NCI-H2171 treated with DMSO at 0.1 percent for 48 hours (cell line): ENCODE results near the gene RASSF3.

ENCODE experiments used
- DNase-seq: peaks from one replicate; lab custom pipeline; 2025; lab: John Stamatoyannopoulos, UW

Gene RASSF3

GRCh38 chr12:64729909-64730587, 119.8 kb downstream of the RASSF3 start:
- DNase-seq = no peak

DNA sequence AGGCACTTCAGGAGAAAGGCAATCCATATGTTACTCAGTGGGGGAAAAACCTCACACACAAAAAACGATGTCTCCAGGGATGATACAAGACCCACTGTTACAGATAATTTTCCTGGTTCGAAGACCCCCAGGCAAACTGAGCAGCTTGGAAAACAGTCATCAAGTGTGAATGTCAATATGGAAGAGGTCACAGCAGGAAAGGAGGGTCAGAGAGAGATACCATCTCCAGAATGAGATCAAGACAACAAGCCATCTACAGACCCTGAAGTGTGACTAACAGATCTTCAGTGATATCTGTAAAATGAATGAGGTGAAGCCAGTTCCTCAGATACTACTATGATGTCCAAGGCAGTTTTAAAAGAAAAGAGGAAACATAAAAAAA, 120.3 kb downstream of the RASSF3 start:
- DNase-seq = peak; percentile 96

GRCh38 chr12:64731683-64732082, 121.4 kb downstream of the RASSF3 start:
- DNase-seq = no peak

DNA sequence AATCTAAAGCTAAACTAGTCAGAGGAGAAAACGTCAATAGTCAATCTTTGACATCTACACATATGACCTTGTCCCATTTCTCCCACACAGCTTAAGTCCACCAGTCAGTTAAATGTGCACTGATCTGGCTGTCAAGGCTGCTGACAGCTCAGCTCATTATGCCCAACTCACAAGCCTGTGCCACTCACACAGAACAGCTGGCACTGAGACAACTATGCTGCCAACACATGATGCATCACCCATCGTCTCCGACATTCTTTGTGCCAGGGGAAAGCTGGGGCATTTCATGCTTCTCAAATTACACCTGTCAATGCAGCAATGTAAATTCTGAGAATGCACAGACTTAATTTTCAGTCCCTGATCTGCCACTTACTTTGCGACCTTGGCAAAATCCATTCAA, 123.6 kb downstream of the RASSF3 start:
- DNase-seq = peak; percentile 83

DNA sequence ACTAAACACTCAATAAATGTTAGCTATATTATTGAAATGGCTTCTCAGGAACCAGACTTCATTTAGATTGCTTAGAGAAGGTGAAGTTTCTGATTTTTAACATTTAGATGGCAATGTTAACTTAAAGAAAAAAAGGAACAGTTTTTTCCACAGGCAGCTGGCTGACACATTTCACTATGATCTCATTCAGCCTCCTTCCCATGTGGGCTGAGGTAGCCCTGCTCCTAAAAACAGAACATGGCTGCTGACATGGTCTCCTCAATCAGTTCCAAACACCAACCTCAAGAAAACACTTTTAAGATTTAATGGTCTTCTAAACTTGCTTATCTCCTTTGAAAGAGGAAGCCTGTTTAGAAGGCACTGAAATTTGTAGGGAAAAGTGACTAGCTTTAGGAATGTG, 125.1 kb downstream of the RASSF3 start:
- no peak for DNase-seq

GRCh38 chr12:64736771-64737170, 126.5 kb downstream of the RASSF3 start:
- peak; percentile 37 for DNase-seq

DNA sequence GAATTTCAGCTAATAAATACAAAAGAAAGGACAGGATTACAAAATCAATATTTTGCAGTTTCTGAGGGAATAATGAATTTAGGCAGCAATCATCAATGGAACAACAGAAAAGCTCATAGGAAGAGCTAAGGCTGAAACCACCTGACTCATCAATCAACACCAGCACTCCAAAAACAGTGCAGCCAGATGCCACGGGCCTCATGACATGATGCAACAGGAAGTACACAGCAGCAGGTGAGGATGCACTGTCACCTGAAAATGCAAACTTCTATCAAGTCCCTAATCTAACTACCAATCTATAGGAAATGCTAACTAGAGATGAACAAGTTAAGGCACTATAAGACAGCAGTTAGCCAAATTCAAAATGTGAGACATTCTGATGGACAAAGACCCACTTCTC, 127.2 kb downstream of the RASSF3 start:
- DNase-seq = peak; percentile 81

DNA sequence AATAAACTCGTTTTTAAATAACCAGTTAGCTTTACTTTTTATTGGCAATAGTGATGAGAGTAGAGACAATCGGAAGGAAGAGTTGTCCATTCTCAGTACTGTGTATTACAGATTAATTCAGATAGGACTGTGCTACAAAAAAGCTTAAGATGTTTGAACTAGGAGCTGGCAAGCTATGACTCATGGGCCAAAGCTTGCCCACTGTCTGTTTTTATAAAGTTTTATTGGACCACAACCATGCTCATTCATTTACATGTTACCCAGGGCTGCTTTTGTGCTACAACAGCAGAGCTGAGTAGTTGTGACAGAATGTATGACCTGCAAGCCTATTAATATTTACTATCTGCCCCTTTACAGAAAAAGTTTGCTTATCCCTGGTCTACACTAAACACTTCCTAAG, 129.5 kb downstream of the RASSF3 start:
- DNase-seq = no peak

DNA sequence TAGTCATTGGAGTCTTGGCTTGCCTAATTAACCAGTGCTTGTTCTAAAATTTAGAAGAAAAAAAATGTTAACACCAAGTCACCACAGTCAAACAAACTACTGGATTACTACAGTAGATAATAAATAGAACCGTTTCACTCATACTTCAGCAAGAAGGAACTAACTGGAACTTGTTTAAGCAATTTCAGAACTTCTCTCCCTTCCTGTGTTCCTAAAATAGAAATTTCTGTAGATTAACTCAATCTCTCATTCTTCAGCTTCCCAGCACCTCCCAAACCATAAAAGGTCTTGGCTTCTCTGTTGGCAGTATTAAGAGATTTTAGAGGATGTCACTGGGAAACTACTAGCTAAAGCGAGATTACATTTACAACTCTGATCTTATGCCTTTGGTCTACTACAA, 130.4 kb downstream of the RASSF3 start:
- DNase-seq = no peak

- no peak for DNase-seq
These were observed 132.1 kb downstream of the RASSF3 start for GRCh38 chr12:64742416-64742815.

- no peak for DNase-seq
These were observed 132.9 kb downstream of the RASSF3 start for GRCh38 chr12:64743206-64743605.

GRCh38 chr12:64744422-64745258, 134.3 kb downstream of the RASSF3 start:
- DNase-seq = no peak

DNA sequence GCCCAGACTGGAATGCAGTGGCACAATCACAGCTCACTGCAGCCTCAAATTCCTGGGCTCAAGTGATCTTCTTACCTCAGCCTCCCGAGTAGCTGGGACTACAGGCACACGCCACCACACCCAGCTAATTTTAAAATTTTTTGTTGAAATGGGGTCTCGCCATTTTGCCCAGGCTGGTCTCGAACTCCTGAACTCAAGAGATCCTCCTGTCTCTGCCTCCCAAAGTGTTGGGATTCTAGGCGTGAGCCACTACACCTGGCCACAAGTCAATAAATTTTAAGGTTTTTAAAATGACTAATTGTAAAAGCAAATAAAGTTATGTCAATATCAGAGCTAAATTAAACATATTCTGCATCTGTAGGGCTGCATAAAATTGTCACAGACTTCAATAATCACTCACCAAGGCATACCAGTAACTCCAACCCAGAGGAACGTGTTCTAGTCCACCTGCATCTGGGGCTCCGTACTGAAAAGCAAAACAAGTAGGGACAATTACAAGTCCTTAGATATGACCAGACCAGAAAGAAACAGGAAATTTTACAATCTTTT, 135.0 kb downstream of the RASSF3 start:
- DNase-seq = no peak

DNA sequence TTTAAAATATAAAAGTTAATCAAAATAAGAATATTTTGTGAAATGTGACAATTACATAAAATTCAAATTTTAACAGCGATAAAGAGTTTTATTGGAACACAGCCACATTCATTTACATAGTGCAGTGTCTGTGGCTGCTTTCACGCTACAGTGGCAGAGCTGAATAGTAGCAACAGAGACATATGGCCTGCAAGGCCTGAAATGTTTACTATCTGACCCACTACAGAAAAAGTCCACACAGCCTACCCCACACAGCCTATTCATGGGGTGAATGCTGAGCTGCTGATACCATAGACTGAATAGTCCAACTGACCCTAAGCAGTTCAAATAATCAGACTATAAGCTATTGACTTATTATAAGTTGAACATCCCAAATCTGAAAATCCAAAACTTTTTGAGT, 135.7 kb downstream of the RASSF3 start:
- DNase-seq = no peak

GRCh38 chr12:64746663-64747062, 136.4 kb downstream of the RASSF3 start:
- DNase-seq = no peak
